Peyer's patch (tissue), 4 donors: Measurements from ENCODE around the gene CFAP58. TPM values are rescaled to one million over a fixed set of nuclear protein-coding genes. Genes with fewer than 3 reads are reported as not detected.
A peak's percentile ranks its signal among the peaks of the same experiment; 100 is the strongest.

Experiments
- DNase-seq, 3 donors: peaks; one replicate each; pipeline ENCODE4 v3.0.0-alpha.2; 2017 to 2019
- H3K27ac ChIP-seq, 4 donors: fragments of 200-600 bp; sonication (generic); one replicate each; pipeline ENCODE4 v1.5.1; 2016 to 2019
- H3K27me3 ChIP-seq, 2 donors: fragments of 200-600 bp; sonication (generic); one replicate each; pipeline ENCODE4 v1.5.1; 2019
- H3K36me3 ChIP-seq, 3 donors: fragments of 200-600 bp; sonication (generic); one replicate each; pipeline ENCODE4 v1.5.1; 2016 to 2019
- H3K4me1 ChIP-seq, 4 donors: fragments of 200-600 bp; sonication (generic); one replicate each; pipeline ENCODE4 v1.5.1; 2016 to 2019
- H3K4me3 ChIP-seq, 4 donors: fragments of 200-600 bp; sonication (generic); 1 replicate in 3 of 4; 2 replicates in 1 of 4; pipeline ENCODE4 v1.5.1; 2016 to 2019; ENCODE audit warnings: mild to moderate bottlenecking in 1 of 4
- H3K9me3 ChIP-seq, 4 donors: fragments of 200-600 bp; sonication (generic); one replicate each; pipeline ENCODE4 v1.5.1; 2016 to 2019; ENCODE audit warnings: mild to moderate bottlenecking in 1 of 4
- POLR2A ChIP-seq, 2 donors: fragments of 450-650 bp; IDR thresholded peaks; one replicate each; pipeline ENCODE4 v1.5.1; 2017; ENCODE audit warnings: antibody characterized with exemption in 2 of 2, mild to moderate bottlenecking in 2 of 2, moderate library complexity in 2 of 2
- total RNA-seq, 4 donors: library from RNA; depleted of rRNA; stranded (reverse); fragments of >200 nt; gene quantifications; one replicate each; pipeline ENCODE4 v1.1.0, GENCODE V29; 2016
- TF ChIP-seq, protein P1 (sequence below), 6 experiments: fragments of 450-650 bp in 4 of 6; fragments of 200-600 bp in 2 of 6; sonication (generic) in 1 of 6; IDR thresholded peaks; one replicate each; pipeline ENCODE4 v1.5.1; 2017 to 2019; ENCODE audit warnings: antibody characterized with exemption in 6 of 6, mild to moderate bottlenecking in 3 of 6, moderate library complexity in 1 of 6

CFAP58 gene
- total RNA-seq, 4 donors from 2014 or later = 2.5 TPM; not detected in 3

GRCh38 chr10:104333728-104334373 is 19.8 kb upstream of the CFAP58 start:
- DNase-seq = peak in 1 of 3 donors; percentile 43
- Histone ChIP-seq H3K9me3 (no peaks in the 10 kb centered on the region), H3K4me1 (peaks cover 9 to 74% (median 19%) of the 10 kb centered on the region in 4 donors), H3K4me3 (no peak overlapping the region), H3K27ac (peak overlapping the region in 1 of 4 donors; percentile 17), H3K36me3 (no peaks in the 10 kb centered on the region), H3K27me3 (no peaks in the 10 kb centered on the region)
- TF ChIP-seq, protein P1, sequence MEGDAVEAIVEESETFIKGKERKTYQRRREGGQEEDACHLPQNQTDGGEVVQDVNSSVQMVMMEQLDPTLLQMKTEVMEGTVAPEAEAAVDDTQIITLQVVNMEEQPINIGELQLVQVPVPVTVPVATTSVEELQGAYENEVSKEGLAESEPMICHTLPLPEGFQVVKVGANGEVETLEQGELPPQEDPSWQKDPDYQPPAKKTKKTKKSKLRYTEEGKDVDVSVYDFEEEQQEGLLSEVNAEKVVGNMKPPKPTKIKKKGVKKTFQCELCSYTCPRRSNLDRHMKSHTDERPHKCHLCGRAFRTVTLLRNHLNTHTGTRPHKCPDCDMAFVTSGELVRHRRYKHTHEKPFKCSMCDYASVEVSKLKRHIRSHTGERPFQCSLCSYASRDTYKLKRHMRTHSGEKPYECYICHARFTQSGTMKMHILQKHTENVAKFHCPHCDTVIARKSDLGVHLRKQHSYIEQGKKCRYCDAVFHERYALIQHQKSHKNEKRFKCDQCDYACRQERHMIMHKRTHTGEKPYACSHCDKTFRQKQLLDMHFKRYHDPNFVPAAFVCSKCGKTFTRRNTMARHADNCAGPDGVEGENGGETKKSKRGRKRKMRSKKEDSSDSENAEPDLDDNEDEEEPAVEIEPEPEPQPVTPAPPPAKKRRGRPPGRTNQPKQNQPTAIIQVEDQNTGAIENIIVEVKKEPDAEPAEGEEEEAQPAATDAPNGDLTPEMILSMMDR (IDR thresholded peaks at IDR 0.05) = no peak
- TF ChIP-seq POLR2A (IDR thresholded peaks at IDR 0.05) = no peak

DNA sequence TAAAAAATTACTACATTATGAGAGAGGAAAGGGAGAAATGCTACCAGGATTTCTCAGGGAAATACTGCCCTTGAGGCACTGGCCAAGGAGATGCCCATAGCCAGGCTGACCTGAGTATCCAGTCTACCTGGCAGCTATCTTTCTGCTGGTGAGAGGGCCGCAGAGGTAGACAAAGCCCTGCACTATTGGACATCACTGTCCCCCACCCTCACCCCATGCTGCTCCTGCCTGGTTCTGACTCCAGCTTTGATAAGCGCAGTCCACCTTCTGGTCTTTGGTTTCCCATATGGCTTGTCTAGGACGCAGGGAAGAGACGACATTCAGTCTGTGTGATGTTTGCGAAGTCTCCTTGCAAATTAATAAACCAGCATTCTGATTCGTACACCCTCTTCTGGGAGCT is 19.1 kb upstream of the CFAP58 start:
- Histone ChIP-seq H3K27me3 (no peaks in the 10 kb centered on the region), H3K4me1 (peaks cover 6 to 72% (median 13%) of the 10 kb centered on the region in 4 donors), H3K27ac (peak overlapping the region in 1 of 4 donors; percentile 17), H3K36me3 (no peaks in the 10 kb centered on the region), H3K4me3 (no peak overlapping the region), H3K9me3 (no peaks in the 10 kb centered on the region)
- no peak for DNase-seq
- TF ChIP-seq, protein P1 (IDR thresholded peaks at IDR 0.05) = no peak
- TF ChIP-seq POLR2A (IDR thresholded peaks at IDR 0.05) = no peak

DNA sequence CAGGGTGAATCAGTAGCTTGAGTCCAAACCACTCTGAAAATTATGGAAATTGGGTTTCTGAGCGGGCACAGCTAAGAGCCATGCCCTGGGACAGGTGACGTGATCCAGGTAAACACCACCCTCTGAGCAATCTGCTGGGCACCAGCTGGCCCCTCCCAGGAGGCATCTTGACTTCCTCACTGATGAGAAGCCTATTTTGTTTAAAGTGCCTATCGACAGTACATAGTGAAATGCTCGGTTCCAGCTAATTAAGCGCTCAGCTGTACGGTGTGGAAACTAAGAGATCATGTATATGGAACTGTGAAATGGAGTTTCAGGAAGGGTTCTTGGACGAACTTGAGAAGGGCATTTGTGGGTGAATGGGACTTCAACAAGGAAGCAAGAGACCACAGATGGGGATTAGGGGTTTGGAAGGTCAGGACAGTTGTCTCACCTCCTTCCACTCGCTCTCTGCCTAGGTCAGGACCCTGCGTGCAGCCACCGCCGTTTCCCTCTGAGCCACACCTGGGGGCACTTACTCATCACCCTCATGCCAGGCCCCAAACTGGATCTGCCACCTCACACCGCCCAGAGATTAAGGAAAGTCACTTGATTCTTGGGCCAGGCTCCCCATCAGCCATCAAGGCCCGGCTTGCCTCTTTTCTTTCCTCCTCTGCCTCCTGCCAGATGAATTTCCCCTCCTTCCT is 18.5 kb upstream of the CFAP58 start:
- DNase-seq = no peak
- TF ChIP-seq, protein P1 (IDR thresholded peaks at IDR 0.05) = no peak
- TF ChIP-seq POLR2A (IDR thresholded peaks at IDR 0.05) = no peak
- no peaks in the 10 kb centered on the region for H3K27me3 ChIP-seq
- H3K27ac ChIP-seq = peak overlapping the region in 1 of 4 donors; percentile 11
- peaks cover 6 to 67% (median 10%) of the 10 kb centered on the region in 4 donors for H3K4me1 ChIP-seq
- H3K4me3 ChIP-seq = no peak overlapping the region
- no peaks in the 10 kb centered on the region for H3K9me3 ChIP-seq
- no peaks in the 10 kb centered on the region for H3K36me3 ChIP-seq

DNA sequence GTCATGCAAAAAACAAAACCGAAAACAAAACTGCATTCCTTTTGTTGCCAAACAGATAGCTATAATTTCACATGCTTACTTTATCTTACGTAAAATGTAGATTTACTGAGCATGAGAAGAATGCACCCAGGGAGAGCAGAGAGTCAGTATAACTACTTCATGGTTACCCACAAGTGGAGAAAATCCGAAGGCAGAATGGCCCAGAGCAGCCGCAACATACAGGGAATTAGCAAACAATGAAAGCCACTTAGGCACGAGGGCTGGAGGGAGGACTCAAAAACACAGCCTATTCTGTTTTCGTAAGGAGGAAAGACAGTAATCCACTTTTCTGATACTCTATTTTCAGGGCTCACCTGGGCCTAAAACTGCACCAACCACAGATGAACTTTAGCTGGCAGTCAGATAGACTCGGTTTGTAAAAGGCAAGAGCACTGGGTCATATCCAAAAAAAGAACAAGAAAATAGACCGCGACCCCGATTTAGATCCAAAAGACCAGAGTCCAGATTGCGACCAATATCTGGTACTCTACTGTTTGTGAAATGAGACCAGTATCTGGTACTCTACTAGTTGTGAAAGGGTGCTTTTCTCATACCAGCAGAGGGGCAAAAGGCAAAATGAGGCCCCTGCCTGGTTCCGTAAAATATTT is 16.7 kb upstream of the CFAP58 start:
- Histone ChIP-seq H3K9me3 (no peaks in the 10 kb centered on the region), H3K36me3 (no peaks in the 10 kb centered on the region), H3K4me3 (peak overlapping the region; percentile 76 to 95 (median 82)), H3K27ac (peak overlapping the region; percentile 45 to 98 (median 94)), H3K27me3 (no peaks in the 10 kb centered on the region), H3K4me1 (peaks cover 0 to 48% (median 3%) of the 10 kb centered on the region in 4 donors)
- TF ChIP-seq, protein P1 (IDR thresholded peaks at IDR 0.05) = no peak
- peak in 1 of 2 donors; percentile 13 for TF ChIP-seq POLR2A (IDR thresholded peaks at IDR 0.05)
- DNase-seq = no peak

DNA sequence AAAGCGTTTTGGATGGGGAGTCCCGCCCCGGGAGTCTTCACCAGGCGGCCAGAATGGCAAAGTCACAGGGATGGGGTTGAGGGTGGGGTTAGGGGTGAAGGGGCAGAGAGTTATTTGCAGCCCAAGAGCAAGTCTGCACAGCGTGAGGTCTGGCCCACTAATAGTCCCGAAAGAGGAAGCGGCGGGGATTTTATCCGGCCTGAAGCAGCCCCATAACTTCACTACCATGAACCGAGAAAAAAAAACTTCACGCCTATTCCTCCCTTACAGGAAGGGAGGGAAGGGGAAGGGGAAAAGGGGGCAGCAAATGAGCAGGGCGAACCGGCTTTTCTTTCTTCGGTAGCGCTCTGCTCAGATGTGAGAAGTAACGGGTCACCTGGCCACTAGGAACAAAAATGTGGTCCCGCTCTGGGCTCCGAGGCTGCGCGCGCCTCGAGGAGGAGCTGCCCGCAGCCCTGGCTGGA is 16.1 kb upstream of the CFAP58 start:
- H3K27ac ChIP-seq = peak overlapping the region; percentile 89 to 98 (median 94)
- DNase-seq = peak in 2 of 3 donors; percentile 81 to 82
- H3K36me3 ChIP-seq = no peaks in the 10 kb centered on the region
- peak in 1 of 2 donors; percentile 13 for TF ChIP-seq POLR2A (IDR thresholded peaks at IDR 0.05)
- TF ChIP-seq, protein P1 (IDR thresholded peaks at IDR 0.05) = no peak
- H3K4me1 ChIP-seq = peaks cover 0 to 42% (median 3%) of the 10 kb centered on the region in 4 donors
- no peaks in the 10 kb centered on the region for H3K9me3 ChIP-seq
- H3K4me3 ChIP-seq = peak overlapping the region; percentile 76 to 95 (median 82)
- no peaks in the 10 kb centered on the region for H3K27me3 ChIP-seq
